Right cardiac atrium (tissue), 5 donors: ENCODE data around the gene CNTN4. TPM values are rescaled to one million over a fixed set of nuclear protein-coding genes. Genes with fewer than 3 reads are reported as not detected.

Experiments
- ATAC-seq, 2 donors: fragments of 200-7000 bp; cut with Tn5 transposase; one replicate each; pipeline versions ENCODE4 v1.8.0 to v1.9.1; 2020; ENCODE audit warnings: moderate library complexity in 2 of 2, mild to moderate bottlenecking in 1 of 2
- DNase-seq, 3 donors: peaks; one replicate each; pipeline ENCODE4 v3.0.0-alpha.2; 2020
- H3K27ac ChIP-seq: one replicate; pipeline ENCODE4 v1.5.1; 2013; ENCODE audit warnings: mild to moderate bottlenecking, low read length, control low read depth, moderate library complexity
- H3K27me3 ChIP-seq: one replicate; pipeline ENCODE4 v1.6.1; 2013; ENCODE audit not compliant: control insufficient read depth, insufficient read depth
- H3K4me1 ChIP-seq: one replicate; pipeline ENCODE4 v1.6.1; 2013; ENCODE audit warnings: low read length; ENCODE audit not compliant: control insufficient read depth, insufficient read depth
- H3K4me3 ChIP-seq: one replicate; pipeline ENCODE4 v1.5.1; 2013; ENCODE audit warnings: low read length, control low read depth
- H3K9me3 ChIP-seq: one replicate; pipeline ENCODE4 v1.6.1; 2013; ENCODE audit warnings: low read length; ENCODE audit not compliant: control insufficient read depth
- WGBS: extraction: QIAGEN DNeasy Blood & Tissue Kit; methylation state at CpG from one replicate; pipeline ENCODE4 v1.1.7; 2013; 5-methylcytosine and 5-hydroxymethylcytosine counted together
- intact Hi-C, 4 donors: fragments of 100-400 bp; cut with DNase I; formaldehyde crosslinking; loops; one replicate each; pipeline versions ENCODE4 v1.11.0 to v1.14.0; 2022 to 2023
- polyA plus RNA-seq: library from polyadenylated mRNA; stranded (reverse); fragments of 200-250 nt; gene quantifications from one replicate; pipeline ENCODE4 v1.2.3, GENCODE V29; 2013
- total RNA-seq, 4 donors: library from RNA; stranded (reverse); fragmentation: NEBNext Ultra II Directional; extraction: Animal tissue kit (Norgen Biotek cat#: 25700); gene quantifications; one replicate each; pipeline ENCODE4 v1.2.1, GENCODE V29; 2021
- donor health status: healthy with polysubstance abuse.
- donor health status: DM: no; HTN: yes; CAD: no.
- donor health status: DM: no; HTN: no; CAD: no.
- donor health status: DM: no; HTN: yes; CAD: no; lungs with severe emphysema.
- donor health status: DM: yes; HTN: yes; CAD: no.

The CNTN4 gene
- total and polyA plus RNA-seq, 5 donors, result 1.7 to 6.8 (median 2.8) TPM

- DNase-seq, result no peak
- ATAC-seq, result peak in 1 of 2 donors; percentile 66
- Histone ChIP-seq H3K4me3 (no peak overlapping the region), H3K9me3 (no peaks in the 10 kb centered on the region), H3K27me3 (no peaks in the 10 kb centered on the region), H3K4me1 (no peaks in the 10 kb centered on the region), H3K27ac (no peak overlapping the region)
- WGBS, result 69% methylated on average over 1 of the region's 1 CpG
- intact Hi-C loops, result no loop called here
These were observed 763.7 kb downstream of the CNTN4 start for GRCh38 chr3:2862366-2862765.

- DNase-seq (no peak), ATAC-seq (peak in 1 of 2 donors; percentile 66)
- Histone ChIP-seq H3K4me1 (no peaks in the 10 kb centered on the region), H3K4me3 (no peak overlapping the region), H3K27me3 (no peaks in the 10 kb centered on the region), H3K9me3 (no peaks in the 10 kb centered on the region), H3K27ac (no peak overlapping the region)
- WGBS, result 63% methylated on average over 2 of the region's 2 CpGs
- intact Hi-C loops, result no loop called here
These were observed 764.5 kb downstream of the CNTN4 start for GRCh38 chr3:2863127-2863526.

DNA sequence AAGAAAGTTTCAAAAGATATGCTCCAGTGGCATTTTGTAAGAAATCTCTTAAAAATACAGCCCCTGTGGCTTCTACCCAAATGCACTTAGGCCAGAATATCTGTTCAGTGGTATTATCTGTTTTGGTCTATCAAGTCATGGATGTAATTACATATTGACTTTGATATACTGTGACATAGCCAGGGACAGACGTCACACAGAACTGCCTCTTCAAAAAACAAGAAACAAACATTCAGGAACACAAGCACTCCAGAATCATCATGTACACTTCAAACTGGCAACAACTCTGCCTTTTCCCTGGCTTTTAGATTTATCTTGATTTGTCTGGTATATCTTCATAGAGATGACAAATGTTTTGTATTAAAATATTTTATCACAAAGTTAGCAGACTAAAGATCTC is 771.2 kb downstream of the CNTN4 start:
- Histone ChIP-seq H3K9me3 (no peaks in the 10 kb centered on the region), H3K4me3 (no peak overlapping the region), H3K27ac (no peak overlapping the region), H3K4me1 (no peaks in the 10 kb centered on the region), H3K27me3 (no peaks in the 10 kb centered on the region)
- 34% methylated on average over 1 of the region's 1 CpG for WGBS
- DNase-seq, result no peak
- intact Hi-C loops, result no loop called here
- no peak for ATAC-seq

DNA sequence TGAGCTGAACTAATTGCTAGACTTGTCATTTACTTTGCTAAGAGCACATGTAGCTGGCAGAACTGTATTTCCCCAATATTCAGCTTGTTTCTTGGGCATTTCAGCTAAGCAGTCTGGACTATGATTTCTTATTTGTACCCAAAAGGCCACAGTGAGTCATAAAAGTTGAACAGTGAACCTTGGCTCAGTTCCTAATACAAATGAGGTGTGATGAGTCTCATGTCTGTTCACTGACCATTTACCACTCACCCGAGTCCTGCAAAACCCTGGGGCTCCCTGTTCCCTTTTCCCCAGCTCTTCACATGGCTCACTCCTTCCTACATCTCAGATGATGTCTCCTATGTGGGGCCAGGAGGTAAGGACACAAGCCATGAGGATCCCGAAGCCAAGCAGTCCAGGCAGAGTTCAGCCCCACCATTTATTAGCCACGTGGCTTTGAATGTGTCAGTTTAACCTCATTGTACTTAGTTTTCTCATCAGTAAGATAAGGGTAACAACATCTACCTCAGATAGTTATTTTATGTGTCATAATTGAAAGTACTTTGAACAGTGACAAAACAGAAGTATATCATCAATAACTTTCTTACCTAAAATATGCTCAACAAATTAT is 772.2 kb downstream of the CNTN4 start:
- Histone ChIP-seq H3K27ac (no peak overlapping the region), H3K9me3 (no peaks in the 10 kb centered on the region), H3K27me3 (no peaks in the 10 kb centered on the region), H3K4me1 (no peaks in the 10 kb centered on the region), H3K4me3 (no peak overlapping the region)
- intact Hi-C loops, result no loop called here
- ATAC-seq (no peak), DNase-seq (no peak)
- 42% methylated on average over 3 of the region's 3 CpGs for WGBS

GRCh38 chr3:2872884-2873283 is 774.2 kb downstream of the CNTN4 start:
- 52% methylated on average over 2 of the region's 2 CpGs for WGBS
- Histone ChIP-seq H3K4me3 (no peak overlapping the region), H3K27me3 (no peaks in the 10 kb centered on the region), H3K9me3 (no peaks in the 10 kb centered on the region), H3K27ac (no peak overlapping the region), H3K4me1 (peaks cover 1% of the 10 kb centered on the region)
- peak in 1 of 2 donors; percentile 80 for ATAC-seq
- intact Hi-C loops, result no loop called here
- DNase-seq, result no peak

DNA sequence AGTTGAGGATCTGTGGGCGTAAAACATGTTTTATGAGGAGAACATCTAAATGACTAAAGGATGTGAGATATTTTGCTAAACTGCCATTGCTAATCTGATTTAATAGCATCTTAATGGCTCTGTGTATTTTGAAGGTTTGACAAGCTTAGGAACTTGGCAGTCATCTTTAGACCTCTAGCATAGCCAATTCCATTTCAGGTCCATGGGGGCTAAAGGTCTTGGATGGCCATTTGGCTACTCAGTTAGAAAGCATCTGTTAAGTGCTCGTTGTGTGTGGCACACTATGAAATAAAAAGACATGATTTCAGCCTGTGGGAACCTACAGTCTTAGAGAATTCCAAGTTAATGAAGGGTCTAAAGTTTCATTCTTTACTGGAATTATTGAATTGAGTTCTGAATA is 775.3 kb downstream of the CNTN4 start:
- no peak for ATAC-seq
- intact Hi-C loops, result no loop called here

DNA sequence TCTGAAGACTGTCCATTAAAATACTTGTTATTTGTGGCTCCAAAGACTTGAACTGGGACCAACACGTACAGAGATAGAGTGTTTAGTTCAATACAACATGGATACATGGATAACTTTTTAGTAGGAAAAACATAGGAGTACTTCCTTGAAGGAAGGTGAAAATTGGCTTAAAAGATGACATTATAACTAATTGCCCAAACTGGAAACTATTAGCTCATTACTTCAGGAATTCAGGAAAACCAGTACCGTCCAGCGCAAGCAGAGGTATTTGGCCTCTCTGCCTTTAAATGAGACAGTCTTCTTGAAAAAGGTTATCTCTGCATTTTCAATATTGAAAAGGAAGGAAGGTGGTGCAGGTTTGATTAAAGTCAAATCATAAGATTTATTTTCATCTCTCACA is 777.0 kb downstream of the CNTN4 start:
- Histone ChIP-seq H3K4me1 (peaks cover 1% of the 10 kb centered on the region), H3K9me3 (no peaks in the 10 kb centered on the region), H3K4me3 (no peak overlapping the region), H3K27ac (no peak overlapping the region), H3K27me3 (no peaks in the 10 kb centered on the region)
- 86% methylated on average over 3 of the region's 3 CpGs for WGBS
- ATAC-seq, result no peak
- no peak for DNase-seq
- intact Hi-C loops, result no loop called here

More for the DNA sequence above, 775.3 kb downstream of the CNTN4 start:
- H3K27me3 ChIP-seq, result no peaks in the 10 kb centered on the region
- peaks cover 1% of the 10 kb centered on the region for H3K4me1 ChIP-seq
- no peak overlapping the region for H3K27ac ChIP-seq
- no peak overlapping the region for H3K4me3 ChIP-seq
- 70% methylated on average over 2 of the region's 2 CpGs for WGBS
- no peak for DNase-seq
- H3K9me3 ChIP-seq, result no peaks in the 10 kb centered on the region

GRCh38 chr3:2876362-2876761 is 777.7 kb downstream of the CNTN4 start:
- no peak for ATAC-seq
- Histone ChIP-seq H3K9me3 (no peaks in the 10 kb centered on the region), H3K4me1 (peaks cover 1% of the 10 kb centered on the region), H3K27ac (no peak overlapping the region), H3K27me3 (no peaks in the 10 kb centered on the region), H3K4me3 (no peak overlapping the region)
- intact Hi-C loops, result no loop called here
- WGBS, result 60% methylated on average over 2 of the region's 2 CpGs
- DNase-seq, result no peak

GRCh38 chr3:2879023-2879422 is 780.4 kb downstream of the CNTN4 start:
- Histone ChIP-seq H3K27ac (no peak overlapping the region), H3K9me3 (no peaks in the 10 kb centered on the region), H3K4me3 (no peak overlapping the region), H3K4me1 (peaks cover 1% of the 10 kb centered on the region), H3K27me3 (no peaks in the 10 kb centered on the region)
- 88% methylated on average over 2 of the region's 2 CpGs for WGBS
- ATAC-seq, result no peak
- no peak for DNase-seq
- intact Hi-C loops, result no loop called here

GRCh38 chr3:2879587-2879986 is 780.9 kb downstream of the CNTN4 start:
- H3K4me3 ChIP-seq, result no peak overlapping the region
- ATAC-seq (no peak), DNase-seq (no peak)
- H3K27ac ChIP-seq, result no peak overlapping the region
- H3K27me3 ChIP-seq, result no peaks in the 10 kb centered on the region
- intact Hi-C loops, result no loop called here
- peaks cover 1% of the 10 kb centered on the region for H3K4me1 ChIP-seq
- no peaks in the 10 kb centered on the region for H3K9me3 ChIP-seq

DNA sequence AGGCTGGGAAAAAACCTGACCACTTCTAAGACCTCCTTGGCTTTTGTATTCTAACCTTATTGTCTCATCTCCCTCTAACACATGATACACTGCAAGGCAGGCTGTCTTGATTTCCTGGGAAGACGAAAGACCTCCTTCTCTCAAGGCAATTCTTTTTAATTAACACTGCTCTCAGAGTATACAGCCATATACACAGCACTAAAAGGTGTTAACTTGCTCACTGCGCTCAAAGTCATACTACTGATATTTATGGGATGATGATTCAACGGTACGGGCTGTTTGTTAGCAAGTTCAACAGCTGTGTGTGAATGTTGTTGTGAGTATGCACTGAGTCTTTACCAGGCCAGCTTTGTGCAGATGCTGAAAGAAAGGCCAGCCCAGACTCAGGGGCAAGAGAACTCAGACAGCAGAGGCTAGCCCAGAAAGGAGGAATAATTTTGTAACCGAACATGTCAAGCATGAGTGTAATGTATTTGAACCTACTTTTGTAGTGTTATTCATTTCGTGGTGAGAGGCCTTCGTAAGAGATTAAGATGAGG is 781.6 kb downstream of the CNTN4 start:
- Histone ChIP-seq H3K9me3 (no peaks in the 10 kb centered on the region), H3K4me1 (peaks cover 1% of the 10 kb centered on the region), H3K27ac (no peak overlapping the region), H3K27me3 (no peaks in the 10 kb centered on the region), H3K4me3 (no peak overlapping the region)
- intact Hi-C loops, result no loop called here
- 71% methylated on average over 7 of the region's 7 CpGs for WGBS
- DNase-seq (no peak), ATAC-seq (peak in 1 of 2 donors; percentile 44)

- 72% methylated on average over 3 of the region's 3 CpGs for WGBS
These were observed 784.6 kb downstream of the CNTN4 start for GRCh38 chr3:2883283-2883682.

More at GRCh38 chr3:2883283-2883682, 784.6 kb downstream of the CNTN4 start:
- H3K4me1 ChIP-seq, result no peaks in the 10 kb centered on the region
- no peak overlapping the region for H3K4me3 ChIP-seq
- DNase-seq, result no peak
- intact Hi-C loops, result no loop called here
- H3K27ac ChIP-seq, result no peak overlapping the region
- H3K27me3 ChIP-seq, result no peaks in the 10 kb centered on the region
- H3K9me3 ChIP-seq, result no peaks in the 10 kb centered on the region
- no peak for ATAC-seq
